Nephron (organoid): ENCODE results near the gene TRIM39.

Source experiments
- H3K27ac Mint-ChIP-seq, 3 experiments: 2 replicates each; pipeline ENCODE4 v1.8.0; 2020; ENCODE audit warnings: mixed read lengths in 3 of 3, mild to moderate bottlenecking in 2 of 3, moderate library complexity in 1 of 3
- H3K27me3 Mint-ChIP-seq: 2 replicates; pipeline ENCODE4 v1.8.0; 2021; ENCODE audit warnings: low read depth, mild to moderate bottlenecking, moderate library complexity, mixed read lengths
- H3K36me3 Mint-ChIP-seq: 2 replicates; pipeline ENCODE4 v1.8.0; 2020; ENCODE audit warnings: low read depth, mixed read lengths
- H3K4me1 Mint-ChIP-seq: 2 replicates; pipeline ENCODE4 v1.8.0; 2020; ENCODE audit warnings: mixed read lengths
- H3K4me3 Mint-ChIP-seq, 3 experiments: 2 replicates each; pipeline ENCODE4 v1.8.0; 2020; ENCODE audit warnings: mild to moderate bottlenecking in 3 of 3, mixed read lengths in 3 of 3, moderate library complexity in 2 of 3
- H3K9me3 Mint-ChIP-seq: 2 replicates; pipeline ENCODE4 v1.8.0; 2020; ENCODE audit warnings: mixed read lengths
- CTCF ChIP-seq, 3 experiments: fragments of 200-600 bp; sonication (generic); IDR thresholded peaks; one replicate each; pipeline ENCODE4 v1.5.0; 2021; ENCODE audit warnings: antibody characterized with exemption in 3 of 3; ENCODE audit not compliant: unreplicated experiment in 3 of 3

TRIM39 gene

GRCh38 chr6:30304002-30304401 lies 22.7 kb upstream of the TRIM39 start:
- Mint-ChIP-seq H3K36me3 (peaks cover 97% of the 10 kb centered on the region), H3K27me3 (no peaks in the 10 kb centered on the region), H3K4me1 (no peaks in the 10 kb centered on the region), H3K27ac (no peak overlapping the region), H3K4me3 (no peak overlapping the region), H3K9me3 (peaks cover 41% of the 10 kb centered on the region)
- no peak for TF ChIP-seq CTCF (IDR thresholded peaks at IDR 0.05; ENCODE audit: unreplicated experiment in 3 of 3)

GRCh38 chr6:30311101-30311500 lies 15.6 kb upstream of the TRIM39 start:
- no peaks in the 10 kb centered on the region for H3K27me3 Mint-ChIP-seq
- peaks cover 3% of the 10 kb centered on the region for H3K9me3 Mint-ChIP-seq
- peaks cover 67% of the 10 kb centered on the region for H3K36me3 Mint-ChIP-seq
- H3K27ac Mint-ChIP-seq = no peak overlapping the region
- H3K4me1 Mint-ChIP-seq = no peaks in the 10 kb centered on the region
- no peak overlapping the region for H3K4me3 Mint-ChIP-seq
- no peak for TF ChIP-seq CTCF (IDR thresholded peaks at IDR 0.05; ENCODE audit: unreplicated experiment in 3 of 3)

- peaks cover 3% of the 10 kb centered on the region for H3K9me3 Mint-ChIP-seq
- no peak overlapping the region for H3K27ac Mint-ChIP-seq
- H3K4me1 Mint-ChIP-seq = no peaks in the 10 kb centered on the region
- H3K27me3 Mint-ChIP-seq = no peaks in the 10 kb centered on the region
- TF ChIP-seq CTCF (IDR thresholded peaks at IDR 0.05; ENCODE audit: unreplicated experiment in 3 of 3) = no peak
- H3K4me3 Mint-ChIP-seq = no peak overlapping the region
- H3K36me3 Mint-ChIP-seq = peaks cover 67% of the 10 kb centered on the region
Observed at GRCh38 chr6:30311671-30312070, 15.1 kb upstream of the TRIM39 start.

GRCh38 chr6:30312266-30312665 lies 14.5 kb upstream of the TRIM39 start:
- Mint-ChIP-seq H3K9me3 (peaks cover 3% of the 10 kb centered on the region), H3K27me3 (no peaks in the 10 kb centered on the region), H3K4me1 (no peaks in the 10 kb centered on the region), H3K4me3 (no peak overlapping the region), H3K27ac (no peak overlapping the region), H3K36me3 (peaks cover 62% of the 10 kb centered on the region)
- no peak for TF ChIP-seq CTCF (IDR thresholded peaks at IDR 0.05; ENCODE audit: unreplicated experiment in 3 of 3)

GRCh38 chr6:30312676-30313321 lies 13.9 kb upstream of the TRIM39 start:
- Mint-ChIP-seq H3K4me1 (no peaks in the 10 kb centered on the region), H3K27me3 (no peaks in the 10 kb centered on the region), H3K36me3 (peaks cover 60% of the 10 kb centered on the region), H3K9me3 (peaks cover 3% of the 10 kb centered on the region), H3K4me3 (no peak overlapping the region), H3K27ac (no peak overlapping the region)
- TF ChIP-seq CTCF (IDR thresholded peaks at IDR 0.05; ENCODE audit: unreplicated experiment in 3 of 3) = no peak

GRCh38 chr6:30315156-30315555 lies 11.6 kb upstream of the TRIM39 start:
- no peak for TF ChIP-seq CTCF (IDR thresholded peaks at IDR 0.05; ENCODE audit: unreplicated experiment in 3 of 3)
- Mint-ChIP-seq H3K4me3 (no peak overlapping the region), H3K27me3 (no peaks in the 10 kb centered on the region), H3K9me3 (no peaks in the 10 kb centered on the region), H3K36me3 (peaks cover 55% of the 10 kb centered on the region), H3K27ac (no peak overlapping the region), H3K4me1 (no peaks in the 10 kb centered on the region)
